ENCODE measurements around the gene KRTAP3-2. TPM values are rescaled to one million over a fixed set of nuclear protein-coding genes. Genes with fewer than 3 reads are reported as not detected.

Gene KRTAP3-2
- total RNA-seq, 1 donor from 2014 or later, result not detected

- Histone ChIP-seq H3K9me3 (no peaks in the 10 kb centered on the region), H3K27me3 (no peaks in the 10 kb centered on the region), H3K4me3 (no peak overlapping the region), H3K4me1 (no peaks in the 10 kb centered on the region), H3K36me3 (no peaks in the 10 kb centered on the region), H3K27ac (no peak overlapping the region)
- TF ChIP-seq, protein P1, sequence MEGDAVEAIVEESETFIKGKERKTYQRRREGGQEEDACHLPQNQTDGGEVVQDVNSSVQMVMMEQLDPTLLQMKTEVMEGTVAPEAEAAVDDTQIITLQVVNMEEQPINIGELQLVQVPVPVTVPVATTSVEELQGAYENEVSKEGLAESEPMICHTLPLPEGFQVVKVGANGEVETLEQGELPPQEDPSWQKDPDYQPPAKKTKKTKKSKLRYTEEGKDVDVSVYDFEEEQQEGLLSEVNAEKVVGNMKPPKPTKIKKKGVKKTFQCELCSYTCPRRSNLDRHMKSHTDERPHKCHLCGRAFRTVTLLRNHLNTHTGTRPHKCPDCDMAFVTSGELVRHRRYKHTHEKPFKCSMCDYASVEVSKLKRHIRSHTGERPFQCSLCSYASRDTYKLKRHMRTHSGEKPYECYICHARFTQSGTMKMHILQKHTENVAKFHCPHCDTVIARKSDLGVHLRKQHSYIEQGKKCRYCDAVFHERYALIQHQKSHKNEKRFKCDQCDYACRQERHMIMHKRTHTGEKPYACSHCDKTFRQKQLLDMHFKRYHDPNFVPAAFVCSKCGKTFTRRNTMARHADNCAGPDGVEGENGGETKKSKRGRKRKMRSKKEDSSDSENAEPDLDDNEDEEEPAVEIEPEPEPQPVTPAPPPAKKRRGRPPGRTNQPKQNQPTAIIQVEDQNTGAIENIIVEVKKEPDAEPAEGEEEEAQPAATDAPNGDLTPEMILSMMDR (IDR thresholded peaks at IDR 0.05), result no peak
- no peak for DNase-seq (ENCODE audit: low spot score in 2 of 2)
- intact Hi-C loops (cut with DNase I), result no loop called here
Measured at GRCh38 chr17:41018541-41018940, 18.8 kb upstream of the KRTAP3-2 start.

GRCh38 chr17:41016578-41017215 lies 17.0 kb upstream of the KRTAP3-2 start:
- Histone ChIP-seq H3K36me3 (no peaks in the 10 kb centered on the region), H3K9me3 (no peaks in the 10 kb centered on the region), H3K27me3 (no peaks in the 10 kb centered on the region), H3K4me1 (no peaks in the 10 kb centered on the region), H3K27ac (no peak overlapping the region), H3K4me3 (no peak overlapping the region)
- intact Hi-C loops (cut with DNase I), result no loop called here
- no peak for DNase-seq (ENCODE audit: low spot score in 2 of 2)
- TF ChIP-seq, protein P1 (IDR thresholded peaks at IDR 0.05), result no peak

DNA sequence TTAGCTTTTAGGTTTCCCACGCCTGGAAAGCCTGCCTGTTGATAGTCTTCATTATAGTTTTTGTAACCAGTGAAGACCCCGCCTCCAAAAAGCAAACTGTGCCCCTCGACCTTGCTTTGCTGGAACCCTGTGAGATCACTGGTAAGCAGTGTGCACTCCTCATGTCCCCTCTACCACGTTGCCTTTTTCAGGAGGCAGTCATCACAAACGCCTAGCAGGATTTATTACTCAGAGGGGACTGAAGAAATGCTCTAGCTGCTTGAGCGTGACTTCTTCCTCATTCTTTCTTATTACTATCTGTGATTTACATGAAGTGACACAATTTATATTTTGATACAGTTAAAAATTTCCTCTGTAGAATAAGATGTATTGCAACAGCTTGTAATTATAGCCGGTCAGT lies 15.7 kb upstream of the KRTAP3-2 start:
- no peaks in the 10 kb centered on the region for H3K36me3 ChIP-seq
- TF ChIP-seq, protein P1 (IDR thresholded peaks at IDR 0.05), result no peak
- intact Hi-C loops (cut with DNase I), result no loop called here

GRCh38 chr17:41013606-41014005 lies 13.9 kb upstream of the KRTAP3-2 start:
- Histone ChIP-seq H3K27ac (no peak overlapping the region), H3K4me1 (no peaks in the 10 kb centered on the region), H3K4me3 (no peak overlapping the region), H3K27me3 (no peaks in the 10 kb centered on the region), H3K9me3 (no peaks in the 10 kb centered on the region), H3K36me3 (no peaks in the 10 kb centered on the region)
- no peak for DNase-seq (ENCODE audit: low spot score in 2 of 2)
- intact Hi-C loops (cut with DNase I), result no loop called here
- TF ChIP-seq, protein P1 (IDR thresholded peaks at IDR 0.05), result no peak

More for the DNA sequence above, 15.7 kb upstream of the KRTAP3-2 start:
- Histone ChIP-seq H3K4me3 (no peak overlapping the region), H3K4me1 (no peaks in the 10 kb centered on the region), H3K9me3 (no peaks in the 10 kb centered on the region), H3K27me3 (no peaks in the 10 kb centered on the region), H3K27ac (no peak overlapping the region)
- no peak for DNase-seq (ENCODE audit: low spot score in 2 of 2)

- no peaks in the 10 kb centered on the region for H3K4me1 ChIP-seq
- no peak overlapping the region for H3K4me3 ChIP-seq
- no peaks in the 10 kb centered on the region for H3K27me3 ChIP-seq
- intact Hi-C loops (cut with DNase I), result no loop called here
- no peaks in the 10 kb centered on the region for H3K9me3 ChIP-seq
- no peak for DNase-seq (ENCODE audit: low spot score in 2 of 2)
- H3K36me3 ChIP-seq, result no peaks in the 10 kb centered on the region
- TF ChIP-seq, protein P1 (IDR thresholded peaks at IDR 0.05), result no peak
- H3K27ac ChIP-seq, result no peak overlapping the region
Measured at GRCh38 chr17:41013181-41013580, 13.5 kb upstream of the KRTAP3-2 start.

All from ascending aorta (tissue), 2 donors.